Measurements from ENCODE around the gene PCDHGA2.

PCDHGA2 gene

GRCh38 chr5:141322261-141322660 is 16.3 kb upstream of the PCDHGA2 start:
- POLR2A ChIA-PET = no interaction called here
- Histone ChIP-seq H3K9me3 (ENCODE audit: control insufficient read depth, insufficient read depth, low read depth, low read length) (peaks cover 5% of the 10 kb centered on the region; the same call in 1 of the 2 replicates), H3K36me3 (ENCODE audit: control insufficient read depth in 2 of 2, insufficient read depth in 1 of 2, low read length in 2 of 2) (peaks cover 0 to 21% of the 10 kb centered on the region in 2 experiments; a peak in 2 of 3 replicates), H3K4me1 (ENCODE audit: control insufficient read depth, insufficient read depth, low read length) (no peaks in the 10 kb centered on the region), H3K27ac (ENCODE audit: extremely low read depth, low read depth, low read length) (no peak overlapping the region), H3K4me3 (ENCODE audit: low read depth, low read length) (no peak overlapping the region)
- CTCF ChIA-PET = interaction anchor here (1.3 to 3.1 kb wide), 2 partner anchors 21 to 28 kb away, joined by 5 to 9 read pairs; partner anchors contain the start of gene PCDHGA3
- TF ChIP-seq ZNF23 (tag by site-specific recombination; IDR thresholded peaks at IDR 0.05; ENCODE audit: borderline replicate concordance) (no peak), ZNF792 (tag by site-specific recombination; IDR thresholded peaks at IDR 0.05) (no peak), ZNF585B (tag by site-specific recombination; IDR thresholded peaks at IDR 0.05) (no peak), ZFP37 (tag by site-specific recombination; IDR thresholded peaks at IDR 0.05) (no peak), FEZF1 (tag by site-specific recombination; IDR thresholded peaks at IDR 0.05) (no peak), ZNF121 (tag by site-specific recombination; IDR thresholded peaks at IDR 0.05) (no peak), ZNF521 (tag by site-specific recombination; IDR thresholded peaks at IDR 0.05) (no peak), ZNF37A (tag by site-specific recombination; IDR thresholded peaks at IDR 0.05) (no peak), ZNF169 (tag by site-specific recombination; IDR thresholded peaks at IDR 0.05) (no peak), ZBTB6 (tag by site-specific recombination; IDR thresholded peaks at IDR 0.05) (no peak), ZNF266 (tag by site-specific recombination; IDR thresholded peaks at IDR 0.05; ENCODE audit: low read depth) (no peak), HOXC10 (CRISPR knock-in tag; IDR thresholded peaks at IDR 0.05) (no peak), GLIS2 (tag by site-specific recombination; IDR thresholded peaks at IDR 0.05) (no peak), ZIC2 (tag by site-specific recombination; IDR thresholded peaks at IDR 0.05) (no peak), ZNF239 (tag by site-specific recombination; IDR thresholded peaks at IDR 0.05) (no peak), ZSCAN4 (tag by site-specific recombination; IDR thresholded peaks at IDR 0.05) (no peak), RBAK (tag by site-specific recombination; IDR thresholded peaks at IDR 0.05) (no peak)

GRCh38 chr5:141326088-141326854 is 12.3 kb upstream of the PCDHGA2 start:
- TF ChIP-seq TRIM28 (IDR thresholded peaks at IDR 0.05; ENCODE audit: borderline replicate concordance, low read length) (0 out of 2 replicates have a peak, but pooled peaks have one; percentile 16), SETDB1 (IDR thresholded peaks at IDR 0.05; ENCODE audit: insufficient read length, low read length) (peak; percentile 38), KLF7 (tag by site-specific recombination; IDR thresholded peaks at IDR 0.05; ENCODE audit: borderline replicate concordance) (no peak)
- Histone ChIP-seq H3K9me3 (ENCODE audit: control insufficient read depth, insufficient read depth, low read depth, low read length) (no peaks in the 10 kb centered on the region), H3K4me1 (ENCODE audit: control insufficient read depth, insufficient read depth, low read length) (no peaks in the 10 kb centered on the region), H3K36me3 (ENCODE audit: control insufficient read depth in 2 of 2, insufficient read depth in 1 of 2, low read length in 2 of 2) (no peaks in the 10 kb centered on the region), H3K27ac (ENCODE audit: extremely low read depth, low read depth, low read length) (no peak overlapping the region), H3K4me3 (ENCODE audit: low read depth, low read length) (no peak overlapping the region)
- ChIA-PET CTCF (interaction anchor here (0.5 to 5.3 kb wide), 2 partner anchors 13 to 1373 kb away, joined by 6 to 41 read pairs; partner anchors contain the start of gene PCDHGA2), POLR2A (interaction anchor here (0.7 kb wide), 1 partner anchor 38 kb away, joined by 3 read pairs; the partner anchor contains the start of gene PCDHGA5)

GRCh38 chr5:141328231-141328630 is 10.3 kb upstream of the PCDHGA2 start:
- Histone ChIP-seq H3K4me1 (ENCODE audit: control insufficient read depth, insufficient read depth, low read length) (no peaks in the 10 kb centered on the region), H3K36me3 (ENCODE audit: control insufficient read depth in 2 of 2, insufficient read depth in 1 of 2, low read length in 2 of 2) (no peaks in the 10 kb centered on the region), H3K27ac (ENCODE audit: extremely low read depth, low read depth, low read length) (no peak overlapping the region), H3K4me3 (ENCODE audit: low read depth, low read length) (no peak overlapping the region), H3K9me3 (ENCODE audit: control insufficient read depth, insufficient read depth, low read depth, low read length) (no peaks in the 10 kb centered on the region)
- CTCF ChIA-PET = interaction anchor here (0.6 to 5.3 kb wide), 6 partner anchors 8 to 587 kb away, joined by 3 to 41 read pairs (median 4); partner anchors contain the start of genes PCDHGA2, PCDHGB1 and TAF7
- POLR2A ChIA-PET = interaction anchor here (1.1 kb wide), 1 partner anchor 291 kb away, joined by 3 read pairs; the partner anchor contains the start of gene DIAPH1
- no peak for TF ChIP-seq ZNF202 (tag by site-specific recombination; IDR thresholded peaks at IDR 0.05; ENCODE audit: borderline replicate concordance)
- no peak for TF ChIP-seq ZNF148 (tag by site-specific recombination; IDR thresholded peaks at IDR 0.05; ENCODE audit: borderline replicate concordance)
- no peak for TF ChIP-seq PRDM4 (tag by site-specific recombination; IDR thresholded peaks at IDR 0.05)
- no peak for TF ChIP-seq ZNF544 (tag by site-specific recombination; IDR thresholded peaks at IDR 0.05)
- no peak for TF ChIP-seq ZBTB8A (tag by site-specific recombination; IDR thresholded peaks at IDR 0.05)

All from HEK293 (cell line).